SH-SY5Y (cell line): ENCODE results near the gene THSD4.

Experiments
- GATA2 ChIP-seq: IDR thresholded peaks from 2 replicates; pipeline ENCODE4 v1.6.1; 2011; ENCODE audit warnings: mild to moderate bottlenecking, low read depth, low read length
- GATA3 ChIP-seq: IDR thresholded peaks from 2 replicates; pipeline ENCODE4 v1.6.1; 2011; ENCODE audit warnings: low read depth, mild to moderate bottlenecking, low read length, moderate library complexity

- TF ChIP-seq GATA3 (no peak), GATA2 (no peak)
Measured at GRCh38 chr15:71444032-71444810, 328.9 kb downstream of the THSD4 start.
